Mucosa of gallbladder (tissue), 1 donor: ENCODE measurements around the gene PLOD3. TPM values are rescaled to one million over a fixed set of nuclear protein-coding genes. Genes with fewer than 3 reads are reported as not detected.
A peak's percentile ranks its signal among the peaks of the same experiment; 100 is the strongest.
"Not testable (repeated sequence)": the region's sequence is repeated elsewhere in the genome, so short reads cannot be mapped to it uniquely, and the experiment has no call there.

Source experiments
- DNase-seq: peaks from one replicate; pipeline ENCODE4 v3.0.0-alpha.2; 2020; ENCODE audit warnings: low spot score
- total RNA-seq: library from RNA; stranded (reverse); gene quantifications from one replicate; pipeline ENCODE4 v1.2.1, GENCODE V29; 2021
- donor health status: DM: no; HTN: no; CAD: no.

The PLOD3 gene
- total RNA-seq = 104 TPM

GRCh38 chr7:101217388-101218235, at the start of gene PLOD3, which contains the start of gene ZNHIT1:
Gene PLOD3 (minus strand): TSS chr7:101217581. CDS start chr7:101217274, 307 bp downstream.
Gene ZNHIT1 (plus strand): TSS chr7:101218165. CDS start chr7:101218196, 31 bp downstream.
- DNase-seq = peak; percentile 98

- no peak for DNase-seq
Observed at GRCh38 chr7:101265622-101266516, 48.5 kb upstream of the PLOD3 start.

- DNase-seq = not testable (repeated sequence)
Observed at GRCh38 chr7:101264102-101264706, 46.8 kb upstream of the PLOD3 start.

- no peak for DNase-seq
Observed at GRCh38 chr7:101258243-101258731, 40.9 kb upstream of the PLOD3 start.

- no peak for DNase-seq
Observed at GRCh38 chr7:101255796-101256195, 38.4 kb upstream of the PLOD3 start.

- not testable (repeated sequence) for DNase-seq
Observed at GRCh38 chr7:101253199-101253598, 35.8 kb upstream of the PLOD3 start.

- peak; percentile 99 for DNase-seq
Observed at GRCh38 chr7:101251871-101252659, 34.7 kb upstream of the PLOD3 start.

- DNase-seq = no peak
Observed at GRCh38 chr7:101250324-101250723, 32.9 kb upstream of the PLOD3 start.

- no peak for DNase-seq
Observed at GRCh38 chr7:101248276-101248675, 30.9 kb upstream of the PLOD3 start.

GRCh38 chr7:101245147-101245668, 27.8 kb upstream of the PLOD3 start:
- DNase-seq = no peak

- DNase-seq = peak; percentile 93
Observed at GRCh38 chr7:101244375-101245146, 27.2 kb upstream of the PLOD3 start, which contains the start of gene FIS1. Gene FIS1 (minus strand): TSS chr7:101245081. CDS start chr7:101245004, 77 bp downstream.

GRCh38 chr7:101243646-101244374, 26.4 kb upstream of the PLOD3 start:
- DNase-seq = no peak

GRCh38 chr7:101241443-101242349, 24.3 kb upstream of the PLOD3 start:
- DNase-seq = no peak

GRCh38 chr7:101241015-101241363, 23.6 kb upstream of the PLOD3 start:
- DNase-seq = no peak

- peak; percentile 47 for DNase-seq
Observed at GRCh38 chr7:101240226-101241014, 23.0 kb upstream of the PLOD3 start.

GRCh38 chr7:101239951-101240220, 22.5 kb upstream of the PLOD3 start:
- no peak for DNase-seq

- no peak for DNase-seq
Observed at GRCh38 chr7:101239191-101239950, 22.0 kb upstream of the PLOD3 start.
